Vagina (tissue), 2 donors: ENCODE results near the gene MATK. TPM values are rescaled to one million over a fixed set of nuclear protein-coding genes. Genes with fewer than 3 reads are reported as not detected.
A peak's percentile ranks its signal among the peaks of the same experiment; 100 is the strongest.
"Not testable (repeated sequence)": the region's sequence is repeated elsewhere in the genome, so short reads cannot be mapped to it uniquely, and the experiment has no call there.

Experiments
- DNase-seq, 2 donors: peaks; one replicate each; pipeline ENCODE4 v3.0.0-alpha.2; 2017; ENCODE audit errors: extremely low spot score in 2 of 2
- H3K27ac ChIP-seq: fragments of 200-600 bp; sonication (generic); one replicate; pipeline ENCODE4 v1.5.1; 2019
- H3K27me3 ChIP-seq: fragments of 200-600 bp; sonication (generic); one replicate; pipeline ENCODE4 v1.5.1; 2019
- H3K36me3 ChIP-seq, 2 donors: fragments of 200-600 bp; sonication (generic); one replicate each; pipeline ENCODE4 v1.5.1; 2017 to 2019
- H3K4me1 ChIP-seq: fragments of 200-600 bp; sonication (generic); one replicate; pipeline ENCODE4 v1.5.1; 2019
- H3K4me3 ChIP-seq, 2 donors: fragments of 200-600 bp; sonication (generic); 1 replicate in 1 of 2; 2 replicates in 1 of 2; pipeline ENCODE4 v1.5.1; 2016 to 2019
- H3K9me3 ChIP-seq: fragments of 200-600 bp; sonication (generic); one replicate; pipeline ENCODE4 v1.5.1; 2019
- CTCF ChIP-seq, 3 experiments: fragments of 450-650 bp in 2 of 3; fragments of 200-600 bp in 1 of 3; sonication (generic) in 1 of 3; IDR thresholded peaks; one replicate each; pipeline ENCODE4 v1.5.1; 2017 to 2019; ENCODE audit warnings: antibody characterized with exemption in 3 of 3, mild to moderate bottlenecking in 2 of 3, moderate library complexity in 2 of 3
- POLR2A ChIP-seq, 2 donors: fragments of 450-650 bp; IDR thresholded peaks; one replicate each; pipeline ENCODE4 v1.6.1; 2017; ENCODE audit warnings: antibody characterized with exemption in 2 of 2, mild to moderate bottlenecking in 2 of 2, moderate library complexity in 2 of 2
- POLR2AphosphoS5 ChIP-seq, 2 donors: sonication (generic); formaldehyde crosslinking; IDR thresholded peaks; one replicate each; pipeline ENCODE4 v1.9.0; 2017; ENCODE audit warnings: antibody characterized with exemption in 2 of 2, mild to moderate bottlenecking in 2 of 2, low read depth in 1 of 2; ENCODE audit not compliant: insufficient read depth in 1 of 2
- intact Hi-C: fragments of 100-400 bp; cut with DNase I; formaldehyde crosslinking; loops from one replicate; pipeline ENCODE4 v1.15.1; 2023
- total RNA-seq: library from RNA; depleted of rRNA; stranded (reverse); fragments of >200 nt; gene quantifications from one replicate; pipeline ENCODE4 v1.2.3, GENCODE V29; 2016

MATK gene
- total RNA-seq, 1 donor from 2014 or later, result 1.2 TPM

GRCh38 chr19:3766520-3766919 lies 19.7 kb downstream of the MATK start:
- Histone ChIP-seq H3K4me1 (peaks cover 12% of the 10 kb centered on the region), H3K36me3 (peaks cover 0 to 33% of the 10 kb centered on the region in 2 donors)
- DNase-seq, result no peak

GRCh38 chr19:3765757-3766156 lies 20.4 kb downstream of the MATK start:
- H3K36me3 ChIP-seq, result peaks cover 0 to 33% of the 10 kb centered on the region in 2 donors
- H3K27ac ChIP-seq, DNase-seq, H3K9me3 ChIP-seq, H3K4me3 ChIP-seq, H3K27me3 ChIP-seq, intact Hi-C loops: not testable (repeated sequence)
- peaks cover 17% of the 10 kb centered on the region for H3K4me1 ChIP-seq

More at GRCh38 chr19:3766520-3766919, 19.7 kb downstream of the MATK start:
- intact Hi-C loops, result no loop called here
- H3K9me3 ChIP-seq, result no peaks in the 10 kb centered on the region
- no peak overlapping the region for H3K4me3 ChIP-seq
- no peaks in the 10 kb centered on the region for H3K27me3 ChIP-seq
- H3K27ac ChIP-seq, result no peak overlapping the region
- TF ChIP-seq POLR2A (IDR thresholded peaks at IDR 0.05) (no peak), POLR2AphosphoS5 (IDR thresholded peaks at IDR 0.05; ENCODE audit: insufficient read depth in 1 of 2, low read depth in 1 of 2) (no peak), CTCF (IDR thresholded peaks at IDR 0.05) (no peak)

- H3K27ac ChIP-seq, result no peak overlapping the region
- intact Hi-C loops, result no loop called here
- TF ChIP-seq POLR2AphosphoS5 (IDR thresholded peaks at IDR 0.05; ENCODE audit: insufficient read depth in 1 of 2, low read depth in 1 of 2) (no peak), POLR2A (IDR thresholded peaks at IDR 0.05) (no peak), CTCF (IDR thresholded peaks at IDR 0.05) (no peak)
- H3K4me3 ChIP-seq, result no peak overlapping the region
- peaks cover 23% of the 10 kb centered on the region for H3K4me1 ChIP-seq
- H3K27me3 ChIP-seq, result no peaks in the 10 kb centered on the region
- no peaks in the 10 kb centered on the region for H3K9me3 ChIP-seq
- H3K36me3 ChIP-seq, result peaks cover 0 to 33% of the 10 kb centered on the region in 2 donors
- no peak for DNase-seq
Observed at GRCh38 chr19:3765121-3765520, 21.1 kb downstream of the MATK start.

GRCh38 chr19:3762501-3763459 lies 23.4 kb downstream of the MATK start, which contains the start of gene MRPL54:
TSS of gene MRPL54 (plus strand) at chr19:3762682. CDS start at chr19:3762701, 19 bp downstream.
- Histone ChIP-seq H3K4me1 (peaks cover 38% of the 10 kb centered on the region), H3K9me3 (no peaks in the 10 kb centered on the region), H3K27ac (peak within 1 kb of the TSS; percentile 92), H3K4me3 (peak within 1 kb of the TSS; percentile 75 to 86), H3K36me3 (peaks cover 0 to 28% of the 10 kb centered on the region in 2 donors), H3K27me3 (no peaks in the 10 kb centered on the region)
- intact Hi-C loops, result no loop called here
- peak in 1 of 2 donors; percentile 99 for DNase-seq
- TF ChIP-seq CTCF (IDR thresholded peaks at IDR 0.05) (no peak), POLR2A (IDR thresholded peaks at IDR 0.05) (peak in 1 of 2 donors; percentile 50), POLR2AphosphoS5 (IDR thresholded peaks at IDR 0.05; ENCODE audit: insufficient read depth in 1 of 2, low read depth in 1 of 2) (peak; percentile 95 to 99)

- no peak for DNase-seq
- no peaks in the 10 kb centered on the region for H3K9me3 ChIP-seq
- peak overlapping the region; percentile 92 for H3K27ac ChIP-seq
- H3K36me3 ChIP-seq, result peaks cover 0 to 28% of the 10 kb centered on the region in 2 donors
- H3K27me3 ChIP-seq, result no peaks in the 10 kb centered on the region
- no peak for TF ChIP-seq CTCF (IDR thresholded peaks at IDR 0.05)
- TF ChIP-seq POLR2AphosphoS5 (IDR thresholded peaks at IDR 0.05; ENCODE audit: insufficient read depth in 1 of 2, low read depth in 1 of 2), result no peak
- no peak for TF ChIP-seq POLR2A (IDR thresholded peaks at IDR 0.05)
- H3K4me1 ChIP-seq, result peaks cover 38% of the 10 kb centered on the region
- no peak overlapping the region for H3K4me3 ChIP-seq
- intact Hi-C loops, result no loop called here
Observed at GRCh38 chr19:3762130-3762473, 24.1 kb downstream of the MATK start.
